ENCODE measurements around the gene POC1A. TPM values are rescaled to one million over a fixed set of nuclear protein-coding genes. Genes with fewer than 3 reads are reported as not detected.
A peak's percentile ranks its signal among the peaks of the same experiment; 100 is the strongest.
"Not testable (repeated sequence)": the region's sequence is repeated elsewhere in the genome, so short reads cannot be mapped to it uniquely, and the experiment has no call there.

The POC1A gene
- total and polyA plus RNA-seq, 7 donors = 0.66 to 15.8 (median 1.7) TPM

GRCh38 chr3:52181543-52181942 lies 27.3 kb upstream of the POC1A start:
- Histone ChIP-seq H3K4me1 (no peaks in the 10 kb centered on the region), H3K27ac (no peak overlapping the region), H3K36me3 (no peaks in the 10 kb centered on the region), H3K27me3 (no peaks in the 10 kb centered on the region), H3K9me3 (no peaks in the 10 kb centered on the region), H3K4me3 (no peak overlapping the region)
- TF ChIP-seq POLR2A (IDR thresholded peaks at IDR 0.05) = no peak
- TF ChIP-seq EP300 (IDR thresholded peaks at IDR 0.05) = no peak
- TF ChIP-seq CTCF (IDR thresholded peaks at IDR 0.05) = no peak
- no peak for TF ChIP-seq POLR2AphosphoS5 (IDR thresholded peaks at IDR 0.05)
- intact Hi-C loops (cut with DNase I) = no loop called here
- WGBS, 2 donors = 83 to 89% methylated on average over 4 of the region's 4 CpGs
- no peak for DNase-seq

GRCh38 chr3:52178537-52178936 lies 24.3 kb upstream of the POC1A start:
- intact Hi-C loops (cut with DNase I) = no loop called here
- H3K27ac ChIP-seq = no peak overlapping the region

GRCh38 chr3:52178126-52178525 lies 23.9 kb upstream of the POC1A start:
- intact Hi-C loops (cut with DNase I) = not testable (repeated sequence)

More at GRCh38 chr3:52178537-52178936, 24.3 kb upstream of the POC1A start:
- Histone ChIP-seq H3K27me3 (no peaks in the 10 kb centered on the region), H3K4me3 (no peak overlapping the region), H3K36me3 (no peaks in the 10 kb centered on the region), H3K9me3 (no peaks in the 10 kb centered on the region), H3K4me1 (no peaks in the 10 kb centered on the region)
- 92 to 95% methylated on average over 1 of the region's 1 CpG for WGBS, 2 donors
- no peak for DNase-seq
- TF ChIP-seq EP300 (IDR thresholded peaks at IDR 0.05) (no peak), POLR2A (IDR thresholded peaks at IDR 0.05) (no peak), POLR2AphosphoS5 (IDR thresholded peaks at IDR 0.05) (no peak), CTCF (IDR thresholded peaks at IDR 0.05) (no peak)

GRCh38 chr3:52177701-52178042 lies 23.4 kb upstream of the POC1A start:
- H3K4me1 ChIP-seq = no peaks in the 10 kb centered on the region
- WGBS, 2 donors = 86 to 90% methylated on average over 5 of the region's 5 CpGs
- peak; percentile 26 for DNase-seq
- TF ChIP-seq POLR2A (IDR thresholded peaks at IDR 0.05) (no peak), POLR2AphosphoS5 (IDR thresholded peaks at IDR 0.05) (no peak), EP300 (IDR thresholded peaks at IDR 0.05) (no peak), CTCF (IDR thresholded peaks at IDR 0.05) (no peak)
- H3K27ac ChIP-seq = no peak overlapping the region
- H3K27me3 ChIP-seq = no peaks in the 10 kb centered on the region
- intact Hi-C loops (cut with DNase I) = no loop called here
- no peak overlapping the region for H3K4me3 ChIP-seq
- H3K36me3 ChIP-seq = no peaks in the 10 kb centered on the region
- no peaks in the 10 kb centered on the region for H3K9me3 ChIP-seq

More at GRCh38 chr3:52178126-52178525, 23.9 kb upstream of the POC1A start:
- not testable (repeated sequence) for H3K4me3 ChIP-seq, H3K36me3 ChIP-seq, H3K27me3 ChIP-seq, H3K27ac ChIP-seq, H3K9me3 ChIP-seq, H3K4me1 ChIP-seq, DNase-seq
- WGBS, 2 donors = 94 to 95% methylated on average over 4 of the region's 4 CpGs

- intact Hi-C loops (cut with DNase I) = no loop called here
- Histone ChIP-seq H3K4me3 (no peak overlapping the region), H3K9me3 (no peaks in the 10 kb centered on the region), H3K4me1 (no peaks in the 10 kb centered on the region), H3K27me3 (no peaks in the 10 kb centered on the region), H3K27ac (no peak overlapping the region), H3K36me3 (no peaks in the 10 kb centered on the region)
- WGBS, 2 donors = 80 to 83% methylated on average over 15 of the region's 15 CpGs
- no peak for TF ChIP-seq POLR2A (IDR thresholded peaks at IDR 0.05)
- DNase-seq = peak; percentile 46
Observed at GRCh38 chr3:52176951-52177700, 22.9 kb upstream of the POC1A start.
